HAP-1 (cell line): Measurements from ENCODE around the gene EEFSEC.

ENCODE experiments used
- DNase-seq, 2 experiments: peaks; one replicate each; pipeline ENCODE4 v3.0.0-alpha.2; 2016 to 2020; ENCODE audit warnings: low spot score in 2 of 2
- H3K27me3 ChIP-seq: fragments of 250-450 bp; sonication (Bioruptor Pico); 2 replicates; pipeline ENCODE4 v1.5.1; 2020; ENCODE audit warnings: low read depth, mild to moderate bottlenecking, moderate library complexity
- H3K36me3 ChIP-seq: fragments of 250-450 bp; sonication (Bioruptor Pico); replicated peaks from 2 replicates; pipeline ENCODE4 v1.5.1; 2020; ENCODE audit warnings: mild to moderate bottlenecking
- H3K4me1 ChIP-seq: fragments of 250-450 bp; sonication (Bioruptor Pico); 2 replicates; pipeline ENCODE4 v1.5.1; 2020; ENCODE audit warnings: mild to moderate bottlenecking
- H3K4me3 ChIP-seq: fragments of 250-450 bp; sonication (Bioruptor Pico); 2 replicates; pipeline ENCODE4 v1.5.1; 2020; ENCODE audit warnings: mild to moderate bottlenecking, moderate library complexity
- H3K9me3 ChIP-seq: fragments of 250-450 bp; sonication (Bioruptor Pico); 2 replicates; pipeline ENCODE4 v1.5.1; 2020; ENCODE audit warnings: mild to moderate bottlenecking, moderate library complexity
- in situ Hi-C: fragments of 300-500 bp; cut with MboI; formaldehyde crosslinking; loops from 3 replicates; pipeline ENCODE4 v1.14.3; 2020; ENCODE audit warnings: low sequenced_read_pairs, inconsistent platforms, mixed read lengths

Gene EEFSEC

GRCh38 chr3:128226186-128226725 is 73.0 kb downstream of the EEFSEC start:
- no peak for DNase-seq
- H3K36me3 ChIP-seq, result no peaks in the 10 kb centered on the region
- peaks cover 5% of the 10 kb centered on the region; the same call in 1 of the 2 replicates for H3K4me1 ChIP-seq
- no peaks in the 10 kb centered on the region; the same call in 1 of the 2 replicates for H3K9me3 ChIP-seq
- H3K4me3 ChIP-seq, result no peak overlapping the region
- H3K27me3 ChIP-seq, result no peaks in the 10 kb centered on the region
- in situ Hi-C loops, result no loop called here

DNA sequence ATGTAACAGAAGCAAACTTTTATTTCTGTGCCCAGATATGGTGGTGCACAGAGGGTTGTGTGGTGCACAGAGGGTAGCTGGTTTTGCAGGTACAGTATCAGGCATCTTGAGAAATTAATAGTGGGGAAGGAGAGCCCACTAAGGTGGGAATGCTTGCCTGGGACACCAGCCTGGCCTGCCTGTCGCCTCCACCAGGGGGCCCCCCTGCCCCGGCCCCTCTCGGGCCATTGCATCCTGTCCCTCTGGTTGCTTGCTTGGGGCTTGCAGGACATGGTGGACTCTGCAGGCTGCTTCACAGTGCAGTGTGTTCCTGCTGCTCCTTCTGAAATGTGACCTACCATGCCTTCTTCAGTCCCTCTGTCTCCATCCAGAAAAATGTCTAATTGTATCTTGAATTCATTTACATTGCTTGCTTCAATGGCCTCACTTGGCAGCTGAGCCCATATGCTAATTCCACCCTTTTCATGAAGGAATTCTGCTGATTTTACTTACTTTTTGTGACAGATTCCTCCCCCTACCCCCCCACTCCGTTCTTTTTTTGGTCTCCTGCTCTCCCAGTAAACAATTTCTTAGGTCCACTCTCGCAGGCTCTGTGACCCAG is 73.6 kb downstream of the EEFSEC start:
- in situ Hi-C loops, result no loop called here
- H3K27me3 ChIP-seq, result no peaks in the 10 kb centered on the region
- peak; percentile 33 to 79 for DNase-seq
- H3K9me3 ChIP-seq, result no peaks in the 10 kb centered on the region; the same call in 1 of the 2 replicates
- no peaks in the 10 kb centered on the region for H3K36me3 ChIP-seq
- H3K4me1 ChIP-seq, result peaks cover 10% of the 10 kb centered on the region
- no peak overlapping the region for H3K4me3 ChIP-seq

- H3K9me3 ChIP-seq, result peaks cover 2% of the 10 kb centered on the region; the same call in 1 of the 2 replicates
- H3K4me1 ChIP-seq, result peaks cover 13% of the 10 kb centered on the region
- in situ Hi-C loops, result no loop called here
- no peak for DNase-seq
- H3K27me3 ChIP-seq, result no peaks in the 10 kb centered on the region
- H3K4me3 ChIP-seq, result no peak overlapping the region
- no peaks in the 10 kb centered on the region for H3K36me3 ChIP-seq
Observed at GRCh38 chr3:128227507-128227906, 74.2 kb downstream of the EEFSEC start.

DNA sequence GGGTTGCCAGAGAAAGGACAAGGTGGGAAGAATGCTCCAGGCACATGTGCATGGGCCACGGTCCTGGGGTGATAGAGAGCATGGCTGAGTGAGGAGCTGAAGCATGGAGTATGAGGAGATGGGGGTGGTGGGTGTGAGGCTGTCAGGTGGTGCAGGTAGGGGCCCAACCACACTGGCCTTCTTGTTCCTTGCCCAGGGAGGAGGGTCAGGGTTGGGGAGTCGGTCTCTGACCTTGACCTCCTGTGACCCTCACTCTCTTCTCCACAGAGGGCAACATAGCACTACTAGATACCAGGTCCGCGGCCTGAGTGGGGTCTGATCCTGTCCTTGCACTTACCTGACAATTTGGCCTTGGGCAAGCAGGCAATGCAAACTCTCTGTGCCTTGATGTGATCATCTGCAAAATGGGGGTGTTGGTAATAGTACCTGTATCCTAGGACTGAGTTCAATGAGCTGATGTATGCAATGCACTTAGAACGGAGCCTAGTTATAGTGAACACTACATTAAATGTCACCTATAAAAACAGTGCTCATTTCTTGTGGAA is 75.2 kb downstream of the EEFSEC start:
- Histone ChIP-seq H3K36me3 (no peaks in the 10 kb centered on the region), H3K4me1 (peaks cover 13% of the 10 kb centered on the region), H3K27me3 (no peaks in the 10 kb centered on the region), H3K4me3 (no peak overlapping the region), H3K9me3 (peaks cover 2% of the 10 kb centered on the region; the same call in 1 of the 2 replicates)
- no peak for DNase-seq
- in situ Hi-C loops, result no loop called here

DNA sequence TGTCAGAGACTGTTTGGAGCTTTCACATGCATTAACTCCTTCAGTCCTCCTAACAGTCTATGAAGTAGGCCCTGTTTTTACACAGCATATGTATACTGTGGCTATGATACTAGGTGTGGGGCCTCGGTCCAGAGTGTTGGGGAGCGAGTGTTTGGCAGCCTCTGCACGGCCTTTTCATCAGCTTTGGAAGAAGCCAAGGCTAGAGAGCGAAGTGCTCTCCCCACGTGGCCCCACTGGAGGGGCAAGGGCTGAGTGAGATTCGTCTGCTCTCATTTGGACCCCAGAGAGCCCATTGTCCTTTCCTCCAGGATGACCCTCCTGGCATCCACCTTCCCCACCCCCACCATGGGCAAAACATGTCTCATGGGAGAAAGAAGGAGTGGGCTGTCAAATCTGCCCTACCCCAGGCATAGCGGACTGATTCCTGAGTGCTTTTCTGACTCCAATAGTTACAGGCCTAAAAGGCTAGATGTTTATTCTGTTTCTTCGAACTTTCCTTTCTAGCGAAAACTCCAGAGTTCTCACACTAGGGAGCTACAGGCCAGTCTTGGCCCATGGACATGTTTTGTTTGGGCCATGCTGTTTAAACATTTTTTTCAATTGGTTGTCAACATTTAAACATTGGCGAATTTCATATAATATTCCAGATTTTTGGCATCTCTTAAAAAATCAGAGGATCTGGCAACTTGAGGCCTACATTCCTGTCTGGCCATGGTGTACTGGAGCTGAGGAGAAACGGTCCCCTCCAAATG is 76.0 kb downstream of the EEFSEC start:
- DNase-seq, result no peak
- peaks cover 13% of the 10 kb centered on the region for H3K4me1 ChIP-seq
- in situ Hi-C loops, result no loop called here
- H3K4me3 ChIP-seq, result no peak overlapping the region
- no peaks in the 10 kb centered on the region for H3K27me3 ChIP-seq
- H3K36me3 ChIP-seq, result no peaks in the 10 kb centered on the region
- H3K9me3 ChIP-seq, result 0 out of 2 replicates have a peak, but pooled peaks cover 2% of the 10 kb centered on the region

- no peak overlapping the region for H3K4me3 ChIP-seq
Observed at GRCh38 chr3:128231606-128232005, 78.3 kb downstream of the EEFSEC start.

GRCh38 chr3:128232376-128233178 is 79.3 kb downstream of the EEFSEC start:
- Histone ChIP-seq H3K27me3 (no peaks in the 10 kb centered on the region), H3K4me1 (peaks cover 9% of the 10 kb centered on the region), H3K4me3 (no peak overlapping the region), H3K36me3 (no peaks in the 10 kb centered on the region), H3K9me3 (0 out of 2 replicates have a peak, but pooled peaks cover 2% of the 10 kb centered on the region)
- in situ Hi-C loops, result loop anchor here (10.0 kb wide), 1 partner anchor 372 kb away; no protein-coding TSS in a partner anchor
- no peak for DNase-seq

More at GRCh38 chr3:128231606-128232005, 78.3 kb downstream of the EEFSEC start:
- Histone ChIP-seq H3K36me3 (no peaks in the 10 kb centered on the region), H3K27me3 (no peaks in the 10 kb centered on the region), H3K4me1 (peaks cover 13% of the 10 kb centered on the region), H3K9me3 (0 out of 2 replicates have a peak, but pooled peaks cover 2% of the 10 kb centered on the region)
- DNase-seq, result peak; percentile 28 to 37
- in situ Hi-C loops, result loop anchor here (10.0 kb wide), 1 partner anchor 373 kb away; no protein-coding TSS in a partner anchor

GRCh38 chr3:128235207-128235926 is 82.1 kb downstream of the EEFSEC start:
- DNase-seq, result no peak
- Histone ChIP-seq H3K36me3 (no peaks in the 10 kb centered on the region), H3K9me3 (0 out of 2 replicates have a peak, but pooled peaks cover 2% of the 10 kb centered on the region), H3K4me3 (no peak overlapping the region), H3K27me3 (no peaks in the 10 kb centered on the region), H3K4me1 (peaks cover 9% of the 10 kb centered on the region)
- in situ Hi-C loops, result loop anchor here (10.0 kb wide), 1 partner anchor 369 kb away; no protein-coding TSS in a partner anchor

DNA sequence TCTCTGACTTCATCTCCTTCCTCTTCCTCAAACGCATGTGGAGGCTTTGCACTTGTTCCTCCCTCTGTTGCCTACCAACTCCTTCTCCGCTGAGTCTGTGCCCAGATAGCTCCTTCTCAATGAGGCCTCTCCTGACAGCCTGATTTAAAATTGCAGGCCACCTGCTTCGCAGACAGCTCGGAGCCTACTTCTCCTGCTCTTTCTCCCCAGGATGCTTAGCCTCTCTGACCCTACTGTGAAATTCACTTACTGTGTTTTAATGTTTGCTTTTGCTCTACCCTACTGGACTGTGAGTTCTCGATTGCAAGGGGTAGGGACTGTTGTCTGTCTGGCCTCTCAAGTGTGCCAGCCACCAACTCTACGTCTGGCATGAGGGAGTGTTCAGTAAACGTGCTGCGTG is 83.4 kb downstream of the EEFSEC start:
- H3K9me3 ChIP-seq, result 0 out of 2 replicates have a peak, but pooled peaks cover 2% of the 10 kb centered on the region
- H3K4me1 ChIP-seq, result peaks cover 3% of the 10 kb centered on the region
- no peak overlapping the region for H3K4me3 ChIP-seq
- in situ Hi-C loops, result loop anchor here (10.0 kb wide), 1 partner anchor 368 kb away; no protein-coding TSS in a partner anchor
- no peaks in the 10 kb centered on the region for H3K27me3 ChIP-seq
- no peak for DNase-seq
- no peaks in the 10 kb centered on the region for H3K36me3 ChIP-seq

- Histone ChIP-seq H3K4me3 (no peak overlapping the region), H3K9me3 (no peaks in the 10 kb centered on the region), H3K27me3 (no peaks in the 10 kb centered on the region), H3K4me1 (no peaks in the 10 kb centered on the region), H3K36me3 (no peaks in the 10 kb centered on the region)
- in situ Hi-C loops, result loop anchor here (10.0 kb wide), 1 partner anchor 367 kb away; no protein-coding TSS in a partner anchor
- DNase-seq, result no peak
Observed at GRCh38 chr3:128237348-128238183, 84.3 kb downstream of the EEFSEC start.

- peak in 1 of 2 experiments; percentile 25 for DNase-seq
- H3K9me3 ChIP-seq, result no peaks in the 10 kb centered on the region
- in situ Hi-C loops, result loop anchor here (10.0 kb wide), 1 partner anchor 367 kb away; no protein-coding TSS in a partner anchor
- no peaks in the 10 kb centered on the region for H3K36me3 ChIP-seq
- H3K4me3 ChIP-seq, result no peak overlapping the region
- no peaks in the 10 kb centered on the region for H3K4me1 ChIP-seq
- no peaks in the 10 kb centered on the region for H3K27me3 ChIP-seq
Observed at GRCh38 chr3:128238184-128238489, 84.9 kb downstream of the EEFSEC start.

DNA sequence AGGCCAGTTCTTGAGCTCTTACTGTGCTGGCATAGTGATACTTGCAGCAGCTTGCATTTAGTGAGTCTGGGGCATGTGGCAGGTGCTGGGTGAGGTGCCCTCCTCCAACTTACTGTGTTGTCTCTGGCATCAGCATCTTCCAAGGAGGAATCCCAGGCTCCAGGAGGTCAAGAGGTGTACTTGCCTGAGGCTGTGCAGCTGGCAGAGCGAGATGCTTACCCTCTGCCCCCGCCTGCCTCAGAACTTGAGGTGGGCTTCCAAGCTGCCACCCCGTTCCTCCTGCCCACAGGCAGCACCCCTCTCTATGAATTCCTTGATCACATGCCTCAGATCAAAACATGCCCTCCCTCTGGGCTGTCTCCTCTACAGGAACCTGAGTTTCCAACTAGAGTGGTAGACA is 86.0 kb downstream of the EEFSEC start:
- in situ Hi-C loops, result loop anchor here (10.0 kb wide), 1 partner anchor 365 kb away; no protein-coding TSS in a partner anchor

More for the DNA sequence above, 86.0 kb downstream of the EEFSEC start:
- no peaks in the 10 kb centered on the region for H3K4me1 ChIP-seq
- H3K4me3 ChIP-seq, result no peak overlapping the region
- H3K9me3 ChIP-seq, result no peaks in the 10 kb centered on the region
- H3K27me3 ChIP-seq, result no peaks in the 10 kb centered on the region
- DNase-seq, result no peak
- H3K36me3 ChIP-seq, result no peaks in the 10 kb centered on the region
